CD4-positive, CD25-positive, alpha-beta regulatory T cell (primary cell): ENCODE measurements around the gene OR2AT4. TPM values are rescaled to one million over a fixed set of nuclear protein-coding genes. Genes with fewer than 3 reads are reported as not detected.
A peak's percentile ranks its signal among the peaks of the same experiment; 100 is the strongest.

Experiments used
- ATAC-seq, 2 donors: fragments of 150-1000 bp; cut with Tn5 transposase; one replicate each; pipeline ENCODE4 v1.10.0; 2021; ENCODE audit warnings: low read depth in 2 of 2, moderate number of reproducible peaks in 2 of 2, moderate library complexity in 1 of 2
- DNase-seq, 3 donors: peaks; one replicate each; pipeline versions ENCODE4 v3.0.0 to v3.0.0-alpha.2; 2012 to 2022; ENCODE audit warnings: mixed read lengths in 1 of 3
- H3K27ac ChIP-seq: one replicate; pipeline ENCODE4 v1.7.0; 2013; ENCODE audit warnings: mild to moderate bottlenecking, low read length; ENCODE audit not compliant: insufficient read depth, poor library complexity, severe bottlenecking
- H3K27me3 ChIP-seq: one replicate; pipeline ENCODE4 v1.7.0; 2013; ENCODE audit warnings: low read length; ENCODE audit not compliant: control insufficient read depth, insufficient read depth
- H3K36me3 ChIP-seq: one replicate; pipeline ENCODE4 v1.7.0; 2013; ENCODE audit warnings: mild to moderate bottlenecking, low read length, moderate library complexity; ENCODE audit not compliant: control insufficient read depth, insufficient read depth
- H3K4me1 ChIP-seq: 2 replicates; pipeline ENCODE4 v1.7.0; 2013; ENCODE audit warnings: mild to moderate bottlenecking, low read length; ENCODE audit not compliant: insufficient read depth, control insufficient read depth, poor library complexity, severe bottlenecking
- H3K4me3 ChIP-seq: one replicate; pipeline ENCODE4 v1.7.0; 2013; ENCODE audit warnings: low read depth, mild to moderate bottlenecking, low read length, moderate library complexity
- H3K9me3 ChIP-seq, 2 experiments: 1 replicate in 1 of 2; 2 replicates in 1 of 2; pipeline ENCODE4 v1.7.0; 2013; ENCODE audit warnings: low read length in 2 of 2, mild to moderate bottlenecking in 1 of 2, moderate library complexity in 1 of 2; ENCODE audit not compliant: control insufficient read depth in 2 of 2
- H3K27ac Mint-ChIP-seq, 3 donors: one replicate each; pipeline ENCODE4 v1.8.0; 2020 to 2022; ENCODE audit warnings: mild to moderate bottlenecking in 3 of 3, mixed read lengths in 3 of 3, moderate library complexity in 2 of 3
- H3K27me3 Mint-ChIP-seq: one replicate; pipeline ENCODE4 v1.8.0; 2022; ENCODE audit warnings: mild to moderate bottlenecking, mixed read lengths
- H3K36me3 Mint-ChIP-seq: one replicate; pipeline ENCODE4 v1.8.0; 2020; ENCODE audit warnings: mixed read lengths
- H3K4me1 Mint-ChIP-seq, 4 donors: one replicate each; pipeline ENCODE4 v1.8.0; 2020 to 2022; ENCODE audit warnings: mixed read lengths in 4 of 4, mild to moderate bottlenecking in 1 of 4
- H3K4me3 Mint-ChIP-seq, 4 donors: one replicate each; pipeline ENCODE4 v1.8.0; 2020 to 2022; ENCODE audit warnings: mild to moderate bottlenecking in 4 of 4, mixed read lengths in 4 of 4, moderate library complexity in 3 of 4
- H3K9me3 Mint-ChIP-seq, 7 donors: one replicate each; pipeline ENCODE4 v1.8.0; 2020 to 2022; ENCODE audit warnings: mixed read lengths in 7 of 7, mild to moderate bottlenecking in 3 of 7, moderate library complexity in 2 of 7
- polyA plus RNA-seq, 4 donors: library from polyadenylated mRNA; unstranded; fragments of 300-500 nt; fragmentation: Illumina TruSeq; gene quantifications; one replicate each; pipeline ENCODE4 v1.2.3, GENCODE V29; 2021
- total RNA-seq: library from RNA; stranded (reverse); gene quantifications from one replicate; pipeline ENCODE4 v1.2.3, GENCODE V29; 2022

The OR2AT4 gene
- total and polyA plus RNA-seq, 5 donors from 2014 or later, result not detected

DNA sequence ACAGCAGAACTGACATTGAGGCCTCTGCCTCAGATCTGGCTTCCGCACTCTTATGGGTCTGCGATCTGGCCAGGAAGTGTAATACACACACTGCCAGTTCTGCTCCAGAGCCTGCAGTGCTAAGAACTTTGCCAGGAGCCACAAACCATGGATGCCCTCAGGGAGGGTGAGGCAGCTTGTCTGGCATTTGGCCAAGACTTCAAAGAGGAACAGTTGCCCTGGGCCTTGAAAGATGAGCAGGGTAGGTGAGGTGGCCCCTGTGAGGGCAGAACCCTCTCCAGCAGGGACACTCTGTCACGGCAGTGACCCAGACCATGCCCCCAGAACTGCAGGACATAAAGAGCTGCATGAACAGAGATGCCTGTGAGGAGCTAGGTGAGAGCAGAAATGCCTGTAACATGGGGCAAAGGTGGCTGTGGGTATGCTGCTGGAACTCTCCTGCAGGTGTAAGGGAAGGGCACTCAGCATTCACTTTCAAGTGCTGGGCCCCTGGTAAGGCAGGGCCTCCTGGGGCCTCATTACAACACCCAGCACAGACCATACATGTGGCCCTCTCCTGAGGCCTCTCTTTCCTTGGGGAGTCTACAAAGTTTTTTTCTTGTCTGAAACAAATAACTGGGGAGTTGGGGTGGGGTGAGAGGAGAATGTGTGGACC, 60.6 kb downstream of the OR2AT4 start:
- Histone ChIP-seq H3K27me3 (no peaks in the 10 kb centered on the region), H3K36me3 (no peaks in the 10 kb centered on the region), H3K9me3 (no peaks in the 10 kb centered on the region), H3K27ac (no peak overlapping the region), H3K4me1 (no peaks in the 10 kb centered on the region), H3K4me3 (no peak overlapping the region)
- ATAC-seq (no peak), DNase-seq (no peak)
- H3K27me3 Mint-ChIP-seq, result peaks cover 12% of the 10 kb centered on the region
- peaks cover 0 to 2% (median under 1%) of the 10 kb centered on the region in 4 donors for H3K4me1 Mint-ChIP-seq
- H3K36me3 Mint-ChIP-seq, result peaks cover 8% of the 10 kb centered on the region
- no peak overlapping the region for H3K4me3 Mint-ChIP-seq
- H3K9me3 Mint-ChIP-seq, result peaks cover 0 to 6% (median 0%) of the 10 kb centered on the region in 7 donors
- H3K27ac Mint-ChIP-seq, result peak overlapping the region in 1 of 3 donors; percentile 67

DNA sequence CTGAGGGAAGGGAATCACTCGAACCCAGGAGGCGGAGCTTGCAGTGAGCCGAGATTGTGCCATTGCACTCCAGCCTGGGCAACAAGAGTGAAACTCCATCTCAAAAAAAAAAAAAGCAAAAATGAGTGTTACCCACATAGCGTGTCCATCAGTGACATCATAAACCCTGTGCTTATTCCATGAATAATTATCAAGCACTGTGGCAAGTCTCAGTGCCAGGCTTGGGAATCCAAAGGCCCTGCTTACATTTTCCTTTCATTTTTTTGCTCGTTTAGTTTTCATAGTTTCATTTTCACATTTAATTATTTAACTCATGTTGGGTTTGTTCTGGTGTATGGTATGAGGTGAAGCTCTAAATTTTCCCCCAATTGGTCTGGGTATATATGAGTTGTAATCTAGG, 61.4 kb downstream of the OR2AT4 start:
- Mint-ChIP-seq H3K9me3 (peaks cover 0 to 1% (median 0%) of the 10 kb centered on the region in 7 donors), H3K27me3 (peaks cover 10% of the 10 kb centered on the region), H3K36me3 (peaks cover 3% of the 10 kb centered on the region), H3K4me1 (peaks cover 0 to 2% (median under 1%) of the 10 kb centered on the region in 4 donors), H3K4me3 (no peak overlapping the region), H3K27ac (peak overlapping the region in 1 of 3 donors; percentile 67)
- no peaks in the 10 kb centered on the region for H3K36me3 ChIP-seq
- no peak for ATAC-seq
- no peak overlapping the region for H3K27ac ChIP-seq
- H3K4me1 ChIP-seq, result no peaks in the 10 kb centered on the region
- H3K4me3 ChIP-seq, result no peak overlapping the region
- H3K27me3 ChIP-seq, result no peaks in the 10 kb centered on the region
- no peaks in the 10 kb centered on the region for H3K9me3 ChIP-seq
- DNase-seq, result no peak

DNA sequence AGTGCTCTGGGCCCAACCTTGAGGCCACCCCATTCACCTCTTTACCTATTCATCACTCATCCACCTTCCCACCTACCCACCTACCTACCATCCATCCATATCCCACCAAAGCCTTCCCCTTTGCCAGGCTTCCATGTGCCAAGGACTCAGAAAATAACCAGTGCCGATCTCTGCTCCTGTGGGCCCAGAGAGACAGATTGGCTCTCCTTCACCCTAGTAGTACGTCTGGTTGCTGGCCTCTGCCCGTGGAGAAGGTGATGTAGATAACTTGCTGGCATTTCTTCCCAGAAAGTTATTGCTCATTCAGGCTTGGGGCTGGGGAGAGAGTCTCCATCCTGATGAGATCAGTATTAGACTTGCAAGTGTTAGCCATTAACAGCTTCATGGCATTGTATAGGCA, 62.8 kb downstream of the OR2AT4 start:
- H3K4me3 Mint-ChIP-seq, result no peak overlapping the region
- no peaks in the 10 kb centered on the region for H3K36me3 Mint-ChIP-seq
- H3K4me1 Mint-ChIP-seq, result peaks cover 0 to 2% (median under 1%) of the 10 kb centered on the region in 4 donors
- H3K27ac ChIP-seq, result no peak overlapping the region
- ATAC-seq (no peak), DNase-seq (no peak)
- H3K4me3 ChIP-seq, result no peak overlapping the region
- H3K36me3 ChIP-seq, result no peaks in the 10 kb centered on the region
- H3K27me3 ChIP-seq, result no peaks in the 10 kb centered on the region
- H3K4me1 ChIP-seq, result no peaks in the 10 kb centered on the region
- H3K27me3 Mint-ChIP-seq, result no peaks in the 10 kb centered on the region
- H3K9me3 Mint-ChIP-seq, result no peaks in the 10 kb centered on the region
- H3K9me3 ChIP-seq, result no peaks in the 10 kb centered on the region
- no peak overlapping the region for H3K27ac Mint-ChIP-seq

DNA sequence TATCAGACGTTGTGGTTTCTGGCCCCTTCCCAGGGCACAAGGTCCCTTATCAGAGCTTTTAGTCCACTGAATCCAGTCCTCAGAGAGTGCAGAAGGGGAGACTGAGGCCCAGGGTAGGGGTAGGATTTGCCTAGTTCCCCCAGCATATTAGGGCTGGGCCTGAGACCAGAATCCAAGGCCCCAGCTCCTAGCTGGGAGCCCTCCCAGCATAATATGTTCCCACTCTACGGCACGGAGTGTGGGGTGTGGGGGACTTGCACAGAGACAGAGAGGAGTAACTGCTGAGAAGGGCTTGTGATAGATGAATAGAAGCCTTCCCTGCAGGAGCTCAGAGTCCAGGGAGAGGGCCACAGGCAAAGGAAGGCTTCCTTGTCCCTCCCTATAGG, 64.1 kb downstream of the OR2AT4 start:
- Mint-ChIP-seq H3K4me3 (no peak overlapping the region), H3K36me3 (no peaks in the 10 kb centered on the region), H3K4me1 (peaks cover 0 to 2% (median under 1%) of the 10 kb centered on the region in 4 donors), H3K27me3 (no peaks in the 10 kb centered on the region), H3K9me3 (no peaks in the 10 kb centered on the region), H3K27ac (no peak overlapping the region)
- H3K4me3 ChIP-seq, result no peak overlapping the region
- H3K36me3 ChIP-seq, result no peaks in the 10 kb centered on the region
- DNase-seq (no peak), ATAC-seq (no peak)
- no peak overlapping the region for H3K27ac ChIP-seq
- H3K4me1 ChIP-seq, result no peaks in the 10 kb centered on the region
- H3K9me3 ChIP-seq, result no peaks in the 10 kb centered on the region
- H3K27me3 ChIP-seq, result no peaks in the 10 kb centered on the region

DNA sequence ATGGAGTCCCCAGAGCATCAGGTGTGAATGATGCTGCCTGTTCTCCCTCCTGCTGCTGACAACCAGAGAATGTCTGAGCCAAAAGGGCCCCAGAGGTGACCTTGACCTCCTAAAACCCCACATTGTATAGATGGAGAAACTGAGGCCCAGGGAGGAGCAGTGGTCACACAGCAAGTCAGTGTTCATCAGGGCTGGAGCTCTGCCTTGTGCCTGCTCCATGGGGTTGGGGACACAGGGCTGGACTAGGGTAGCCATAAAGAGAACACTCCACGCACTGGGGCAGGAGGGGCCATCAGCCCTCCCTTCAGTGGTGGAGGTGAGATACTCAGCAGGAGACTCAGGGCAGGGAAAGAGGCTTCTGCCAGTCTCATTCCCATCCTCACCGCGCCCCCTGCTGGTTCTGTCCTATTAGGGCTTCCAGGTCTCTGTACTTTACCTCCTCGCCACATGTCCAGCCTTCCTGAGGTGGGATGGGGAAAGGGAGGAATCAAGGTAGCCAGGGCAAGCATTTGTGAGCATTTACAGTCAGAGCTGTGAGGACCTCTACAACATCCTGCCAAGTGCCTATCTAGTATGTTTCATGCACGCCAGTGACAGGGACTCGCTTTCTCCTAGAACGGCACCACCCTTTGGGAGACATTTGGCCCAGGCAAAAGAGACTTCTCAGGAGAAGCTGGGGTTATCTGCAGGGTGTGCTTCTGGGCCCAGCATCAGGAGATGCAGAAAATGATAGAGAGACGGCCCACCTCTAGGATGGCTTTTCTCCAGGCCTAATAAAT, 64.7 kb downstream of the OR2AT4 start:
- H3K27me3 Mint-ChIP-seq, result no peaks in the 10 kb centered on the region
- H3K27ac ChIP-seq, result no peak overlapping the region
- no peaks in the 10 kb centered on the region for H3K36me3 ChIP-seq
- peaks cover 0 to 2% (median under 1%) of the 10 kb centered on the region in 4 donors for H3K4me1 Mint-ChIP-seq
- ATAC-seq (peak in 1 of 2 donors; percentile 37), DNase-seq (peak; percentile 20 to 59 (median 38))
- H3K9me3 ChIP-seq, result no peaks in the 10 kb centered on the region
- H3K36me3 Mint-ChIP-seq, result no peaks in the 10 kb centered on the region
- no peaks in the 10 kb centered on the region for H3K4me1 ChIP-seq
- H3K27me3 ChIP-seq, result no peaks in the 10 kb centered on the region
- H3K4me3 Mint-ChIP-seq, result no peak overlapping the region
- no peak overlapping the region for H3K4me3 ChIP-seq
- H3K9me3 Mint-ChIP-seq, result no peaks in the 10 kb centered on the region
- H3K27ac Mint-ChIP-seq, result no peak overlapping the region

Other genes starting within 250 kb of the OR2AT4 start
- 33.4 TPM for gene XRRA1, start 147.8 kb downstream of the OR2AT4 start, total RNA-seq
- gene XRRA1, start 147.8 kb downstream of the OR2AT4 start, polyA plus RNA-seq, result 10 to 100 TPM in 1 of 4 donors, 1 to 10 TPM in 3; 5.4 to 11.3 (median 7.4) TPM
- gene SPCS2, start 147.6 kb downstream of the OR2AT4 start, total RNA-seq, result 73.2 TPM
- 100 to 1,000 TPM; 166 to 266 (median 195) TPM for gene SPCS2, start 147.6 kb downstream of the OR2AT4 start, polyA plus RNA-seq
- gene NEU3, start 107.9 kb downstream of the OR2AT4 start, total RNA-seq, result 10.8 TPM
- 1 to 10 TPM; 1.4 to 2.2 (median 1.9) TPM for gene NEU3, start 107.9 kb downstream of the OR2AT4 start, polyA plus RNA-seq
- not detected for gene SLCO2B1, start 54.2 kb upstream of the OR2AT4 start, total RNA-seq
- gene SLCO2B1, start 54.2 kb upstream of the OR2AT4 start, polyA plus RNA-seq, result not detected
- gene TPBGL, start 143.9 kb upstream of the OR2AT4 start, total RNA-seq, result 0.12 TPM
- under 1 TPM in 1 of 4 donors, not detected in 3; 0.11 TPM for gene TPBGL, start 143.9 kb upstream of the OR2AT4 start, polyA plus RNA-seq